HG03520 (cell line): ENCODE data around the gene UBE2O.
"Not testable (repeated sequence)": the region's sequence is repeated elsewhere in the genome, so short reads cannot be mapped to it uniquely, and the experiment has no call there.

ENCODE experiments used
- ATAC-seq: cut with Tn5 transposase; IDR thresholded peaks from one replicate; pipeline ENCODE4 v1.9.1; 2021; ENCODE audit warnings: mild to moderate bottlenecking, moderate library complexity; ENCODE audit not compliant: unreplicated experiment

UBE2O gene

DNA sequence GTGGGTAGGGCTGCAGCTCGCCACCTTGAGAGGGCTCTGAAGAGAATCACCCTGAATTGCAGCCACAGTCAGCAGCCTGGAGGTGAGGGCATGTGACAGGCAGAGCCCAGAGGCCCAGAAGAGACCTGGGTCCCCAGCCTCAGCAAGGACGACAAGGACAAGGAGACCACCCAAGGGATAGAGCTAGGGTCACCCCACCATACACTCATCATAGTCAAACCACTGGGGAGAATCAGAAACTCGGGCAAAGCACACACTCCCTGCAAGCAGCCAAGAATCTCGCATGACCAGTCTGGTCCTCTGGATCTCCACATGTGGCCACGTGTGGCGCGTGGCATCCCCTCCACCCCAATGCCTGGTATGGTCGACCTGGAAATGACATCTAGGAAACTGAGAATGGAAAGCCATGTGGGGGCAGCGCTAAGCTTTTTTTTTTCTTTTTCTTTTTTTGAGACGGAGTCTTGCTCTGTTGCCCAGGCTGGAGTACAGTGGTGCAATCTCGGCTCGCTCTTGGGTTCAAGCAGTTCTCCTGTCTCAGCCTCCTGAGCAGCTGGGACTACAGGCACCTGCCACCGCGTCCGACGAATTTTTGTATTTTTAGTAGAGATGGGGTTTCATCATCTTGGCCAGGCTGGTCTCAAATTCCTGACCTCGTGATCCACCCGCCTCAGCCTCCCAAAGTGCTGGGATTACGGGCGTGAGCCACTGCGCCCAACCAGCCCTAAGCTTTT lies 73.1 kb downstream of the UBE2O start:
- no peak for ATAC-seq

DNA sequence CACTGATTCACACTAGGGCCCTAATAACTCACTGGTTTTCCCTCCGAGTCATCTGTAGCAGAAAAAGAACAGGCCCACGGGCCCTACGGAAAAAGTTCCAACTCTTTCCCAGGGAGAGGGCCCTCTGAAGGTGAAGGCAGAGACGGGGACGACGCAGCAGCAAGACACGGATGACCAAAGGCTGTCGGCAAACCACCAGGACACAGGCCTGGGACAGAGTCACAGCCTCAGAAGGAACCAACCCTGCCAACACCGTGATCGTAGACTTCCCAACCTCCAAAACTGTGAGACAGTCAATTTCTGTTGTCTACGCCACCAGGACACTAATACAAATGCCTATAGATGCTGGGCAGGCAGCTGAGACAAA lies 73.7 kb downstream of the UBE2O start:
- ATAC-seq, result no peak

DNA sequence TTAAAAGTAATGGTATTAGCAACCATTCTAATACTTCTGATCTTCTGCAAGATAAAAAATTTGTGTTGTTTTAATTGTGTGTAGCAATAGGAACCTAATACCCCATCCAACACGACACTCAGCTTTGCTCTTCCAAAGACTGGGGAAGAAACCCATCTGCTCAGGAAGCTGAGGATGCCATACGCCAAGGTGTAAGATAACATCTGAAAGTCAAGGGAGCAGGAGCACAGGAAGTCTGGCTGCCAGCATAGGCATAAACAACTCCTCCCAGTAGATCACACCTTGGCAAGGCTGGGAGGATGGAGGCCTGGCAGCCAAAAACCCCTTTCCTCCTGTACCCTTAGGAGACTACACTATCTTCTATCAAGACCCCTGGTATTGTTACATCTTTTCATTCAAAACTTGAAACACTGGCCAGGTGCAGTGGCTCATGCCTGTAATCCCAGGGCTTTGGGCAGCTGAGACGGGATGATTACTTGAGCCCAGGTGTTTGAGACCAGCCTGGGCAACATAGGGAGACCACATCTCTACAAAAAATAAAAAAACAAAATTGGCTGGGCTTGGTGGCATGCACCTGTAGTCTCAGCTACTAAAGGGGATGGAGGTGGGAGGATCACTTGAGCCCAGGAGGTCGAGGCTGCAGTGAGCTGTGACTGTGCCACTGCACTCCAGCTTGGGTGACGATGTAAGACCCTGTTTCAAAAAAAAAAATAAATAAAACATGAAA lies 74.2 kb downstream of the UBE2O start:
- no peak for ATAC-seq

DNA sequence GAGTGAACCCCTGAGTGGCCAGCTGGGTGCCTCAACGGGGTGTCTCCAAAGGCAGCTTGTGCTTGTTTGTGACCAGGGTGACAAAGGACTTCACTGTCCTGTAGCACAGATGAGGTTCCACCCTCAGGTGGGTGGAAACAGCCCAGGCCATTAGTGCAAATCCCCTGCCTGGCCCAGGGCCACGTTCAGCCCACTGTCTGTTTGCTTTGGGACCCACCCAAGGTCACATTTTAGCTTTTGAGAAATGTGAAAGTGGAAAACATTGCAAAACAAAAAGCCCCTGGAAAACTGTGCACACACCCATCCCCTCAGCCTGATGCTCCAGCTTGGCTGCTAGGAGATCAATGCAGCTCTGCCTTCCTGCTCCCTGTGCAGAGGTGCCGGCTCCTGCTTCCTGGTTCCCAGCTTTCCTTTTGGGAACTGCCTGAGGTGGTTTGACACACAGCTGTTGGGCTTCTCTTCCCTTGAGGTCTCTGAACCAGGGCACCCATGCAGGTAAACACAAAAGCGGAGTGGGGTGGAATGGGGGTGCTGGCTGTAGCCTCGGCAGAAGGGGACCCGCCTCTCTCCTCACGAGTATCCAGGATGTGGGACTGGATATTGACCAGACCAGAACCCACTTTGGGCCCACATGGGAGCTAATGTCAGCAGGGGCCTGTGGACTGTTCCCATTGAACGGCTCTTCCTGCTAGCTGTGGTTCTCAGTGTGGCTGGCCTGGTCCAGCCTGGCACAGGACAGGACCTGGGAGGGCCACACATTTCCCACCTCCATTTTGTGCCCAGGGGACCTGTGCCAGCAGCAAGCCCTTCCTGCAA lies 76.4 kb downstream of the UBE2O start:
- no peak for ATAC-seq

DNA sequence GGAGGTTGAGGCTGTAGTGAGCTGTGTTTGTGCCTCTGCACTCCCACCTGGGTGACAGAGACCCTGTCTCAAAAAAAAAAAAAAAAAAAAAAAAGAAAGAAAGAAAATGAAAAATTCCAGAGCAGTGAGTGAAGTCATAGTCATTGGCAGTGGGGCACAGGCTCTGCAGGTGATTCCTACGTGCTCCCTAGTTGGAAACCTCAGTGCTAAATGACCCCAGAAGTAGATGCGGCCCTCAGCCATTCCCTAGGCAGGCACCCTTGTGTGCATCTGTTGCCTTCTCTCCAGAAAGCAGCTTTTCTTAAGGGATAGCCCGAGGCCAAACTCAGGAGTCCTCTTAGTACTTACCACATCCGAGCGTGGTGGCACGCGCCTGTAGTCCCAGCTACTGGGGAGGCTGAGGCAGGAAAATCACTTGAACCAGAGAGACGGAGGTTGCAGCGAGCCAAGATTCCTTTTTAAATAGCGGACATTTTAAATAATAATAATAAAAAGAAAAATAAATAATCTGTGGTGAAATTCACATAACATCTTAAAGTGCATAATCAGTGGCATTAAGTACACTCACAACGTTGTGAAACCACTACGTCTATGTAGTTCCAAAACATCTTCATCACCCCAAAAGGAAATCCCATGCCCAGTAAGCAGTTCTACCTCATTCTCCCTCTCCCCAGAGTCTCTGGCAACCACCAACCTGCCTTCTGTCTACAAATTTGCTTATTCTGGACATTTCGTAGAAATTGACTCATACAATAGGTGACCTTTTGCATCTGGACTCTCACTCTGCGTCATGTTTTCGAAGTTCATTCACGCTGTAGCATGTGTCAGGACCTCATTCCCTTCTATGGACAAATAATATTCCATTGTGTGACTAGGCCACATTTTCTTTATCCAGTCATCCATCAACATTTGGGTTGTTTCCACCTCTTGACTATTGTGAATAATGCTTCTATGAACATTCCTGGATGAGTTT lies 81.0 kb downstream of the UBE2O start:
- ATAC-seq, result no peak

DNA sequence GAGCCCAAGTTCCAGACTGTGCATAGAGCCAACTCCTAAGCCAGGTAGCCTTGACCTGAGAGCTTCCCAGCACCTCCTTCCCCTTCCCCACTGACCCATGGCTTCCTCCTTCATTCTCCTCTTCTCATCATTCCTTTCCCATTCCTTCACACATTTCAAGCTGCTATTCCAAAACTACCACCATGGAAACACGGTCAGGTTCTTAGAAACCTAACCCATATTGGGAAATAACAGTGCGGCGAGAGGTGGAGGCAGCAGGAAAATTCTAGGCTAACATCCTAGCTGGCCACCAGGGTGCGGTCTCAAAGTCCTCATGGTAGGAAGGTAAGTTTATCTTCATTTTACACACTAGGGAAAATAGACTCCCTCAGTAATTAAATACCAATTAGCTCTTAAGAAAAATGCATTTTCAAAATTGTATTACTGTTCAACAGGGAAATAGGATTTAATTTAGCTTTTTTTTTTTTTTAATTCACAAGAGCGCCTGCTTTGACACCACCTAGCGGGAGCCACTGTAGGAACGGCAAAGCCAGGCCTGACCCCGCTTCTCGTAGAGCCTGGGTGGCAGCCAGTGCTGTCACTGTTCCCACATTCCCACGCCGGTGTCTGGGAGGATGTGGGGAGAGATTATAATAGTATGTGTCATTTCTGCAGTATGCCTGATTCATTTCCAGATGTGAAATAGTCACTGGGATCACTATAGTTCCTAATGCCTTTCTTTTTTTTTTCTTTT lies 82.5 kb downstream of the UBE2O start:
- no peak for ATAC-seq

DNA sequence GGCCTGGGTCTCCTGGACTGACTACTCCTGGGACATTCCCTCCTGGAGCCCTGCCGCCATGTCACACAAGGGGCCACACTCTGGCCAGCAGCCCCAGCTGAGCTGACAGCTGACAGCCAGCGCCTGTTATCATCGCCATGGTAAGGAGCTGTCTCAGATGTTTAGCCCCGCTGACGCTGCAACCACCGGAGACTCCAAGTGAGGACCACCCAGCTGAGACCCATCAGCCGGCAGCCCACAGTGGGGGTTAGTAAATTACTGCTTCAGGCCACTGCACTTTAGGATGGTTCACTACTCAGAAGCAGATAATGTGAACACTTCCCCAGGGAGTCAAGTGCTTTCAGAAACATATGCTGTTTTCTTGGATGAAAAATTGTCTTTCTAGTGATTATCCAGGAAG lies 83.1 kb downstream of the UBE2O start:
- ATAC-seq, result no peak

DNA sequence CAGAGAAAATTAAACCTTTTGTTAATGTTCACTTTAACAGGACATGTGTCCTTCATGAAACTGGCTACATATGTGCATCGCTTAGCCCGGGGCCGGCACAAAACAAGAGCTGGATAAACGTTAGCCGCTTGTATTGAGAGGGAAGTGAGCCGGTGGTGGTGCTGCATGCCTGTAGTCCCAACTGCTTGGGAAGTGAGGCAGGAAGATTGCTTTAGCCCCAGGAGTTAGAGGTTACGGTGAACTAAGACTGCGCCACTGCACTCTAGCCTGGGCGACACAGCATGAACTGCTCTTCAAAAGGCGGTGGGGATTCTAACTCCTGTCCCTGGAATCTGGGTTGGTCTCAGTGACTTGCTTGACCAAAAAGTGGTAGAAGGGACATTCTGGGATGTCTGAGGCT lies 83.6 kb downstream of the UBE2O start:
- no peak for ATAC-seq

DNA sequence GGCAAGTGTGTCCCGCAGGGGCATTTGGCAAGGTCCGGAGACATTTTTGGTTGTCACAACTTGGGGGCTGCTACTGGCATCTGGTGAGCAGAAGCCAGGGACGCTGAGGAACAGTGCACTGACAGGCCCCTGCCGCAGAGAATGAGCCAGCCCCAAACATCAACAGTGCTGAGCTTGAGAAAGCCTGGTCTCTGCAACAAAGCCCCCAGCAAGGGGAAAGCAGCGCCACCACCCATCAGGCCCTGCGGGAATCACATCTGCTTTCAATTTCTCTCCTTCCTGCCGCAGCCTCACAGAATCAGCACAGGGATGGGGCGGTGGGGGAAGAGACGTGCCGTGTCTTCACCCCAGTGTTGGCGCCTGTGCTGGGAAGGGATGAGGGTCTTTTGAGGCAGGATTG lies 84.4 kb downstream of the UBE2O start:
- ATAC-seq, result no peak

DNA sequence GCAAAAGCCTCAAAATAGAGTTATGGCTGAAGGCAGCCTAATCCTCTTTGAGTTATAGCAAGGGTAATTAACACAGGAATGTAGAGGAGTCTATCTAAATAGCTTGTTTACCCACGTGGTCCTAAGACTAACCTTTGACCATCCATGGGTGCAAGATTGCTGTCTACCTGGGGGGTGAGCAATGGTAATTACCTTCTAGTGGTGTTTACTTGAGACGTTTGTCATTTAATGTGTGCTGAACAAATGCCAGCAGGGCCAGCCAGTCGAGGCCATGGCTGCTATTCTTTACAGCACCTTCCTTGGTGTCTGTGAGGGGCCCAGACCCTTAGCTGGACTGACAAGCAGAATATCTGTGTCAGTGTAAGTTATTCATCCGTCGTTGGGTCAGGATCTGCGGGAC lies 85.3 kb downstream of the UBE2O start:
- ATAC-seq, result no peak

DNA sequence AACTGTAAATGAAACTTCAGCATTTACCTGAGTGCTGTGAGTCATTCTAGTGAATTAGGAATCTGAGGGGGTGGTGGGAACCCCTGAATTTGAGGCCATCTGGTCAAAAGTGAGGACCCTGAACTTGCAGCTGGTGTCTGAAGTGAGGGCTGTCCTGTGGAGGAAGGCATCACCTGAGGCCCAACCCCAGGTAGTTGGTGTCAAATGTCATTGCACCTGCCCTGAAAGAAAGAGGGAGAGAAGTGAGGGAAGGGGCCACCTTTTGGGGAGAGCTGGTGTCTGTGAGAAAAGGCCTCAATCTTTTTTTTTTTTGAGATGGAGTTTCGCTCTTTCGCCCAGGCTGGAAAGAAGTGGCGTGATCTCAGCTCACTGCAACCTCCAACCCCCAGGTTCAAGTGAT lies 86.7 kb downstream of the UBE2O start:
- no peak for ATAC-seq

DNA sequence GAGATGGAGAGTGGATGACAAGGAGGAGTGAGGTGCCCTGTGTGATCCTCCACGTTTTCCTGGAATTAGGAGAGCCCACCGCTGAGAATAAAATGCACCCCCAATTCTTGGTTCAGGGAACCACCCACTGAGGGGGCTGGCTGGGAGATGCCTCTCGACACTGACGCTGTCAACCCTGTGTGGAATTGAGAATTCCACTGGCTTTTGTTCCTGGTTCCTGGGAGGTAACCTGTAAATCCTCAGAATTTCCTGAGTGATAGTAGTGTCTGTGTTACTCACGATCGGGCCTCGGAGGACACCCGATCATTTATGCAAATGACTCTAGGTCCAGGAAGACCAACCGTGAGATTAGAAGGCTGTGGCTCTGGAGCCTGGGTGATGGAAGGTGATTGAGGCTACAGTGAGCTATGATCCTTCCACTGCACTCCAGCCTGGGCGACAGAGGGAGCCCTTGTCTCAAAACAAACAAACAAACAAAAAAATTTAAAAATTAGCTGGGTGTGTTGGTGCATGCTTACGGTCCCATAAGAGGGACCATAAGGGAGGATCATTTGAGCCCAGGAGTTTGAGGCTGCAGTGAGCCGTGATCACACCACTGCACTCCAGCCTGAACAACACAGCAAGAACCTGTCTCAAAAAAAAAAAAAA lies 87.6 kb downstream of the UBE2O start:
- ATAC-seq, result no peak

DNA sequence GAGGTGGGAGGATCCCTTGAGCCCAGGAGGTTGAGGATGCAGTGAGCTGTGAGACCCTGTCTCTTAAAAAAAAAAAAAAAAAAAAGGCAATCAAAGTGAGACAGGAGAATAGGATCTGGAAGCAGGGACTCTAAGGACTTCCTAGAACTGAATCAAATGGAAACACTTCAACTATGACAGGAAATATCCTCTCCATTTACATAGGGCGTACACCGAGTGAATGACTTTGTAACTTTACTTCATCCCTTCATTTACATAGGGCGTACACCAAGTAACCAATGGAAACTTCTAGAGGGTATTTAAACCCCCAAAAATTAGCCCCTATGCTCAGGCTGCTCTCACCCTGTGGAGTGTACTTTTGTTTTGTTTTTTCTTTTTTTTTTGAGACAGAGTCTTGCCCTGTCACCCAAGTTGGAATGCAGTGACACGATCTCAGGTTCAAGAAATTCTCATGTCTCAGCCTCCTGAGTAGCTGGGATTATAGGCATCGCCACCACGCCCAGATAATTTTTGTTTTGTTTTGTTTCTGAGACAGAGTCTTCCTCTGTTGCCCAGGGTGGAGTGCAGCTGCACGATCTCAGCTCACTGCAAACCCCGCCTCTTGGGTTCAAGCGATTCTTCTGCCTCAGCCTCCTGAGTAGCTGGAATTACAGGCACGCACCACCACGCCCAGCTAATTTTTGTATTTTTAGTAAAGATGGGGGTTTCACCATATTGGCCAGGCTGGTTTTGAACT lies 89.7 kb downstream of the UBE2O start:
- ATAC-seq, result no peak

DNA sequence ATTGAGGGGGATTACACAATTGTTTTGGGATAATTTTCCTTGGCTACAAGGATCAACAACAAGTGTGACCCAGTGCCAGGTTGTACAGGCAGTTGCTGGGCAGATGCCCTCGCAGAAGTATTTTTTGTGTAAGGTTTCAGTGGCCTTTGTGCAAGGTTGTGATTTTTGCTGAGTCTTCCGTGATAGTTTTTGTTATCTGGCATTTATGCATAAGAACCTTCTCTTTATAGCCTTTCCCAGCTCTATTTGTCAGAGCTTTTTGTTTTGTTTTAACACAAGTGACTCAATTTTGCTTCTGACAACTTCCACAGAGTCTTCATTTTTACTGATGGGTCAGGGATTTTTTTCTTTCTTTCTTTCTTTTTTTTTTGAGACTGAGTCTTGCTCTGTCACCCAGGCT lies 92.5 kb downstream of the UBE2O start:
- ATAC-seq, result no peak

DNA sequence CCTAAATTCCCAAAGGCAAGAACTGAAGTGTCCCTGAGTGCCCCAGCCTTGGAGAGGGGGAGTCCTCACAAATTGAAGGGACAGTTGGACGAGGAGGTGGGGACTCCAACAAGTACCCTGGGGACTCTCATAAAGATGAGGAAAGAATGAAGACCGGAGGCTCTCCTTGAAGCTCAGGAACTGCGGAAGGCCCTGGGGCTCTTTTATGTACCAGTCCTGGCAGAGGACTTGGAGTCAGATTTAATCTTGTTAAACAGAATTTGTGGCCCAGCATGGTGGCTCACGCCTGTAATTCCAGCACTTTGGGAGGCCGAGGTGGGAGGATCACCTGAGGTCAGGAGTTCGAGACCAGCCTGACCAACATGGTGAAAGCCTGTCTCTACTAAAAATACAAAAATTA lies 93.2 kb downstream of the UBE2O start:
- not testable (repeated sequence) for ATAC-seq

DNA sequence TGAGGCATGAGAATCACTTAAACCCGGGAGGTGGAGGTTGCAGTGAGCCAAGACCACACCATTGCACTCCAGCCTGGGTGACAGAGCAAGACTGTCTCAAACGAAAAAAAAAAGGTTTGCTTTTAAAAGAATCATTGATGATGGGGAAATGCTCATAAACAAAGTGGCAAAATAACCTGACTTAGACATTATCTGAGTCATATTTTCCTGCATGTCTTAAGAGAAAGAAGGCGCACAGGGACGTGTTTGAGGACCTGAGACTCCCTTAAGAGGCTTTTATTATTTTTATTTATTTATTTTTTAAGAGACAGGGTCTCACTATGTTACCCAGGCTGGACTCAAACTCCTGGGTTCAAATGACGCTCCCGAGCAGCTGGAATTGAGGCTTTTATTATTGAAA lies 93.6 kb downstream of the UBE2O start:
- ATAC-seq, result no peak

DNA sequence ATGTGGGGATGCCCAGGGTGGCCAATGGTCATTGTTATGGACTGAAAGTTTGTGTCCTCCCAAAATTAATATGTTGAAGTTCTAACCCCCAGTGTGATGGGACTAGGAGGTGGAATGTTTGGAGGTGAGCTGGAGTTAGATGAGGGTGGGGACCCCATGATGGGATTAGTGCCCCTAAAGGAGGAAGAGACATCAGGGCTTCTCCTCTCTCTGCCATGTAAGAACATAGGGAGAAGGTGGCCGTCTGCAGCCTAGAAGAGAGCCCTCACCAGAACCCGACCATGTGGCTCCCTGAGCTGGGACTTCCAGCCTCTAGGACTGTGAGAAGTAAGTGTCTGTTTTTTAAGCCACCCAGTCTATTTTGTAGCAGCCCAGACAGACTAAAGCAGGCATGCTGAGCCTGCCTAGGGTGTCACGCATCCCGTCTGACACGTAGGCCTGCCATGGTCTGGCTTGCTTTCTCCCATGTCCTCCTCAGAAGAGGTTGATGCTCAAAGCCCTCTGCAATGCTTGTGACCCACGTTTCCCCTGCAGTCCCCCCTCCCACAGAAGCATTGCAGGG lies 95.3 kb downstream of the UBE2O start:
- no peak for ATAC-seq

DNA sequence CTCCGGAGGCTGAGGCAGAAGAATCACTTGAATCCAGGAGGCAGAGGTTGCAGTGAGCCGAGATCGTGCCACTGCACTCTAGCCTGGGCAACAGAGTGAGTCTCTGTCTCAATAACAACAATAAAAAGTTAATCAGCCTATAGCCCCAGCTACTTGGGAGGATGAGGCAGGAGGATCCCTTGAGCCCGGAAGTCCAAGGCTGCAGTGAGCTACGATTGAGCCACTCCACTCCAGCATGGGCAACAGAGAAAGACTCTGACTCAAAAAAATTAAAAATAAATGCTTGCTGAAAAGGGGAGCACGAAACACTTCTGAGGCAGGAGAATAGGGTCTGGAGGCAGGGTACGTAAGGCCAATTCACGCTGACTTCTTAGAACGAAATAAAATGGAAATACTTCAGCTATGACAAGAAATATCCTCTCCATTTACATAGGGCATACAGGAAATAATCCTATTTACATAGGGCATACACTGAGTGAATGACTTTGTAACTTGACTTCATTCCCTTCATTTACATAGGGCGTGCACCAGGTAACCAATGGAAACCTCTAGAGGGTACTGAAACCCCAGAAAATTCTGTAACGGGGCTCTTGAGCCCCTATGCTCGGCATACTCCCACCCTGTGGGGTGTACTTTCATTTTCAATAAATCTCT lies 96.0 kb downstream of the UBE2O start:
- ATAC-seq, result no peak
